ENCODE measurements around the gene C22orf42.
"Not testable (repeated sequence)": the region's sequence is repeated elsewhere in the genome, so short reads cannot be mapped to it uniquely, and the experiment has no call there.

Gene C22orf42

DNA sequence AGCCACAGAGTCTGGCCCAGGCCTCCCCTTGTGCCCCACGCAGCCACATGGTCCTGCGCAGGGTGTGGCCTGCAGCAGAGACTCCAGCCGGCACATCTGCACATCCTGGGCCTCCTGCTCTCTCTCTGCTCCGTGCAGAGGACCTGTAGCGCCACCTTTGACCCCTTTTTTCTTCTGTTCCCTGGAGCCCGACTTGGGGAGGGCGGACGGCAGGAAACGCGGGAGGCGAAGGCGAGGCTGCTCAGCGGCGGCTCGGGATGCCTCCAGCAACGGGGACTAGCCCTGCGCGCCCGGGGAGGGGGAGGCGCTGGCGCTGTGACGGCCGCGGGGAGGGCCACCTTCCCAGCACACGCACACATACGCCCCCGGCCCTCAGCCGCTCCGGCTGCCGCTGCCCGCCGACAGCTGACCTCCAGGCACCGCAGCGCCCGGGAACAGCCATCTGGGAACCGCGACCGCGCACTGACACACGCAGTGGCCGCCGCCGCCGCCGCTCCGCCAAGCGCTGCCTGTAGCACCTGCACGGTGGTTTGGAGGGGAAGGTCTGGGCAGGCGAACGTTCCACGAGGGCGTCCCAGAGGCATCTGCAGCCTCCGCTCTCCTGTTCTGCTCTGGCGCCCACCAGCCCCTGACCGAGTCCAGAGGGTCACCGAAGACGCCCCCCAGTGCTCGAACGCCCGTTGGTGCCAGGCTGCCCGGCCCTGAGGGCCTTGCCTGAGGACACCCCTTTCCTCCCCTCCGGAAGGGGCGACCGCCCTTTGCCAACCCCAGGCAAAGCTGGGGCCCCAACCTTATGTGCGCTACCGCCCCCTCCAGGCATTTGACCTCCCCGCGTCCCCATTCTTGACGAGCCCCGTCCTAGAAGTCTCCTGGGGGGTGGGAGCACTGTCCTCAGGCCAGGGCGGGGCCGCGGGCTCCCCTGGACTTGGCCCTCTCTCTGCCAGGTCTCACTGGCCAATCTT, 16.9 kb upstream of the C22orf42 start:
- H3K27ac ChIP-seq (ENCODE audit: low read depth, low read length), result no peak overlapping the region
- H3K4me3 ChIP-seq (ENCODE audit: low read length), result no peak overlapping the region
- no peaks in the 10 kb centered on the region for H3K27me3 ChIP-seq (ENCODE audit: control insufficient read depth, insufficient read depth, low read length)
- H3K36me3 ChIP-seq (ENCODE audit: control insufficient read depth, insufficient read depth, low read length), result no peaks in the 10 kb centered on the region
- H3K4me1 ChIP-seq (ENCODE audit: control insufficient read depth, insufficient read depth, low read length), result no peaks in the 10 kb centered on the region
- H3K9ac ChIP-seq (ENCODE audit: low read length), result no peak overlapping the region

DNA sequence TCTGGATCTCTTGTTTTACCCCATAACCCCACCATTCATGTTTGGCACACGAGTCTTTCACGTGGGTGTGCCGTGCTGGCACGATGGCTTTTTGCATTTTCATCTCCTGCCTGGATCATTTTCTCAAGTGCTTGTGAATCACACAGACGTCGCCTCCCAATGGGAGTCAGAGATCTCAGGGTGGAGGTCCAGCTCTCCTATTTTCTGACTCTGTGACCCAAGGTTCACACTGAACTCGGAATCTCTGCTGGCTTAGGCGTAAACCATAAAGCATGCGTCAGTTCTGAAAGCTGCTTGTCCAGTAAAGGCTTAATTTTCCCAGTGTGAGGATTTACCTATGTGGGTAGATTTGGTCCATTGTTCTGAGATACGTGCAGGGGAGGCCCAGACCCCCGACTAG, 16.0 kb upstream of the C22orf42 start:
- H3K9ac ChIP-seq (ENCODE audit: low read length), result no peak overlapping the region
- no peaks in the 10 kb centered on the region for H3K36me3 ChIP-seq (ENCODE audit: control insufficient read depth, insufficient read depth, low read length)
- H3K27ac ChIP-seq (ENCODE audit: low read depth, low read length), result no peak overlapping the region
- no peaks in the 10 kb centered on the region for H3K27me3 ChIP-seq (ENCODE audit: control insufficient read depth, insufficient read depth, low read length)
- no peak overlapping the region for H3K4me3 ChIP-seq (ENCODE audit: low read length)
- no peaks in the 10 kb centered on the region for H3K4me1 ChIP-seq (ENCODE audit: control insufficient read depth, insufficient read depth, low read length)

DNA sequence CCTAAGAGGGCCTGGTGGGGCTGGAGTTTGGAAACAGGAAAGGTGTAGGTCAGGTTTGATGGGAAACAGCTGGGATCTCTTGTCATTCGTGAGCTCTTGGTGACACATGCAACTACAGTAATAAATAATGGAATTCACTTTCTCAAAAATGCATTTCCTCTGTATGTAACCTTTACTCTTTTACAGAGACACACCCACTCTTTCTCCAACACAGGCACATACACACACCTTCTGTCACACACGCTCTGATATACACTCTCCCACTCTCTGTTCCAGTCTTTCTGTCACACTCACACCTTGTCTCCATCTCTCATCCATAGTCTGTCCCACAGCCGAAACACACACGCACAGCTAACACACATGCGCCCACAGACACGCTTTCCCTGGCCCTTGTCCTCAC, 6.6 kb upstream of the C22orf42 start:
- Histone ChIP-seq H3K4me3 (ENCODE audit: low read length) (no peak overlapping the region), H3K36me3 (ENCODE audit: control insufficient read depth, insufficient read depth, low read length) (no peaks in the 10 kb centered on the region), H3K9ac (ENCODE audit: low read length) (no peak overlapping the region), H3K27ac (ENCODE audit: low read depth, low read length) (no peak overlapping the region), H3K4me1 (ENCODE audit: control insufficient read depth, insufficient read depth, low read length) (no peaks in the 10 kb centered on the region), H3K27me3 (ENCODE audit: control insufficient read depth, insufficient read depth, low read length) (no peaks in the 10 kb centered on the region)

DNA sequence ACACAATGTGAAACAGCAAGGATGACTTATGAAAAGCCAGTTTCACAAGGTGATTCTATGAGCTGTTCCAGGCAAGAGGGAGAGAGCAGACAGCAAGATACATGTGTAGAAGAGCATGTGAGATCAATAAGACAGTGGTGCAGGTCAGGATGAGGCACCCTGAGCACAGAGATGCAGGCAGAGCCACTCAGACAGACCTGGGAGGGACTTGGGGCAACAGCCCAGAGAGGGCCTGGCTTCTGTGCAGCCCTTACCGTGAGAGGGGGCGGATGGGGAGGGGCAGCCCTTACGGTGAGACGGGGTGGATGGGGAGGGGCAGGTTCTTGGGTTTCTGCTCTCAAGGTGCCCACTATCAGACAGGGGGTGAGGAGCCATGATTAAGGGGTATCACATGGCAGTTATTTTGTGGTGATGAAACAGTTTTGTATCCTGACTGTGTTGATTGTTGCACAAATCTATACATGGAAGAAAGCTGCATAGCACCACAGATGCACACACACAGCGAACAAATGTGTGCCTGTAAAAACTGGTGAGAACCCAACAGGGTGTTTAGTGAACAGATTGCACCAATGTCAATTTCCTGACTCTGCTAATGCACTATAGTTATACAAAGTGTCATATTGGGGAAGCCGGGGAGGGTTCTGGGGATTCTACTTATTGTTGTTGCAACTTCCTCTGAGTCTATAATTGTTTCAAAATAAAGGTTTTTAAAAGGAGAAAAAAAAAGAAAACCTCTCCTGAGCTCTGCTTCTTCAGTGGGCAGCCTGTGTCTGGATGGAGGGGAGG, 5.2 kb upstream of the C22orf42 start:
- Histone ChIP-seq H3K36me3 (ENCODE audit: control insufficient read depth, insufficient read depth, low read length) (no peaks in the 10 kb centered on the region), H3K27me3 (ENCODE audit: control insufficient read depth, insufficient read depth, low read length) (no peaks in the 10 kb centered on the region), H3K4me1 (ENCODE audit: control insufficient read depth, insufficient read depth, low read length) (no peaks in the 10 kb centered on the region), H3K9ac (ENCODE audit: low read length) (no peak overlapping the region), H3K4me3 (ENCODE audit: low read length) (no peak overlapping the region), H3K27ac (ENCODE audit: low read depth, low read length) (no peak overlapping the region)

DNA sequence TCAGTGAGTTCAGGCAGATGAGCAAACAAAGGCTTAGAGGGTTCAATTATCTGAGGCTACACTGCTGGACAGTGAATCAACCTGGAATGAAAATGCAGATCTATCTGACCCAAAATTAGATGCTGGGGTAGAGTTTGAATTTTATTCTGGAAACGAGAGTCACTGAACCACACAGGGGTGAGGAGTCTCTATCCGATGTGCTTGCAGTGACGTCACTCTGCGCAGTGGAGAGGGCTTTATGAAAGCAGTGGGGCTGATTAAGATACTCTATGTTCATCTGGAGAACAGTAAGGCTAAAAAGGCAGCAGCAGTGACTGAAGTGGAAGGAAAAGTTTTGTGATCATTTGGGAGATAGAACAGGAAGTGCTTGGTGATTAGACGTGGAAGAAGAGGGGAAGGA, 1.3 kb upstream of the C22orf42 start:
- H3K4me3 ChIP-seq (ENCODE audit: low read length); H3K9ac ChIP-seq (ENCODE audit: low read length); H3K4me1 ChIP-seq (ENCODE audit: control insufficient read depth, insufficient read depth, low read length); H3K36me3 ChIP-seq (ENCODE audit: control insufficient read depth, insufficient read depth, low read length); H3K27ac ChIP-seq (ENCODE audit: low read depth, low read length); H3K27me3 ChIP-seq (ENCODE audit: control insufficient read depth, insufficient read depth, low read length): not testable (repeated sequence)

DNA sequence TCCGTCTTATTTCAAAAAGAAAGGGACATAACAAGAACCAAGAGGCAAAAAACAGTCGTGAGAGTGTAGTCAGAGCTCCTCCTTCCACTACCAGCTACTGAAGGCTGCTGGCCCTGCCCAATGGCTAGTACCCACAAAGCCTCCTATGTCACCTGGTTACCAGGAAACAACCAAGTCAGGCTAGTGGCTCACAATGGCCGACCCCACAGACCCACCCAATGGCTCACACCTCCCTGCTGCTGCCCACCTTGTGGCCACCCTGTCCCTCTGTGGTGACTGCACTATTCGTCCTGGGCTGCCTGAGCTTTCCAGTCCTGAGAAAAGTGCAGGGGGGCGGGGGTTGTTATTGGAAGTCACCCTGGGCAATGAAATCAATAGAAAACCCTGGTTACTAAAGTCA, 1.5 kb downstream of the C22orf42 start:
- not testable (repeated sequence) for H3K27ac ChIP-seq (ENCODE audit: low read depth, low read length); H3K27me3 ChIP-seq (ENCODE audit: control insufficient read depth, insufficient read depth, low read length); H3K9ac ChIP-seq (ENCODE audit: low read length); H3K4me3 ChIP-seq (ENCODE audit: low read length); H3K36me3 ChIP-seq (ENCODE audit: control insufficient read depth, insufficient read depth, low read length); H3K4me1 ChIP-seq (ENCODE audit: control insufficient read depth, insufficient read depth, low read length)

DNA sequence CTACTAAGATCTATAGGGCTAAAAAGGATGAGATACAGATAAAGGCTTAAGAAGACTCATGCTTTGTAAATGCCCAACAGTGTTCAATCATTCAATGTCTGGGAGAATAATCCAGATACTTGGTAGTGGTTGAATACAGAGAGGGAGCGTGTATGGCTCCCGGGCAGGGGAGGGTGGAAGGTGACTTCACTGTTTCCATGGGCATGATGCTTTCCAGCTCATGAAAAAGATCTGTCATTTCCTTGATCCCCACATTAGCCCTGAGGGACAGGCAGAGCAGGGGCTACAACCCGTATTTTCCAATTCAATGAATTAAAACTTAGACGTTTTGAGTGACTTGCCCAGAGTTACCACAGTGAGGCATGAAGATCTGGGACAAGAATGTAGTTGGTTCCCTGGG, 4.4 kb downstream of the C22orf42 start:
- H3K9ac ChIP-seq (ENCODE audit: low read length); H3K27ac ChIP-seq (ENCODE audit: low read depth, low read length); H3K4me1 ChIP-seq (ENCODE audit: control insufficient read depth, insufficient read depth, low read length); H3K36me3 ChIP-seq (ENCODE audit: control insufficient read depth, insufficient read depth, low read length); H3K27me3 ChIP-seq (ENCODE audit: control insufficient read depth, insufficient read depth, low read length); H3K4me3 ChIP-seq (ENCODE audit: low read length): not testable (repeated sequence)

DNA sequence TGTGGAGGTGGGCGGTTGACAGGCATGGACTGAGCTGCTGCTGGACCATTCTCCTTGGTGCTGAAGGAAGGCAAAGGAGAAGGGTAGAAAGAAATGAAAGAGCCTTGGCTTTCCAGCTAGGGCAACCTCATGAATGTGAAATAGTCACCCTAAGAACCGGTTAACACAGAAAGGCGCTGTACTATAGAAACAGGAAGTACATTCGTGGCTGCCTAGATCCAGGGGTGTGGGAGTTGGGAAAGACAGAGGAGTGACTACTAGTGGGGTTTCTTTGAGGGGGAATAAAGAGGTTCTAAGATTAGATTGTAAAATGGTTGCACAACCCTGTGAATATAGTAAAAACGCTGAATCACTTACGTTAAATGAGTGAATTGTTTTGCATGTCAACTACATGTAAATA, 7.5 kb downstream of the C22orf42 start:
- H3K4me3 ChIP-seq (ENCODE audit: low read length), result not testable (repeated sequence)

DNA sequence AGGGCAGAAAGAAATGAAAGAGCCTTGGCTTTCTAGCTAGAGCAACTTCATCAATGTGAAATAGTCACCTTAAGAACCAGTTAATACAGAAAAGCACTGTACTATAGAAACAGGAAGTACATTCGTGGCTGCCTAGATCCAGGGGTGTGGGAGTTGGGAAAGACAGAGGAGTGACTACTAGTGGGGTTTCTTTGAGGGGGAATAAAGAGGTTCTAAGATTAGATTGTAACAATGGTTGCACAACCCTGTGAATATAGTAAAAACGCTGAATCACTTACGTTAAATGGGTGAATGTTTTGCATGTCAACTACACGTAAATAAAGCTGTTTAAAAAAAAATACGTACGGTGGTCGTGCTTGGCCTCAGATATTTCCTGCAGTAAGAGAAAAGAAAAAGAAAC, 8.5 kb downstream of the C22orf42 start:
- not testable (repeated sequence) for H3K27me3 ChIP-seq (ENCODE audit: control insufficient read depth, insufficient read depth, low read length); H3K4me1 ChIP-seq (ENCODE audit: control insufficient read depth, insufficient read depth, low read length)

More for the DNA sequence above, 7.5 kb downstream of the C22orf42 start:
- not testable (repeated sequence) for H3K4me1 ChIP-seq (ENCODE audit: control insufficient read depth, insufficient read depth, low read length); H3K27ac ChIP-seq (ENCODE audit: low read depth, low read length); H3K36me3 ChIP-seq (ENCODE audit: control insufficient read depth, insufficient read depth, low read length); H3K27me3 ChIP-seq (ENCODE audit: control insufficient read depth, insufficient read depth, low read length); H3K9ac ChIP-seq (ENCODE audit: low read length)

DNA sequence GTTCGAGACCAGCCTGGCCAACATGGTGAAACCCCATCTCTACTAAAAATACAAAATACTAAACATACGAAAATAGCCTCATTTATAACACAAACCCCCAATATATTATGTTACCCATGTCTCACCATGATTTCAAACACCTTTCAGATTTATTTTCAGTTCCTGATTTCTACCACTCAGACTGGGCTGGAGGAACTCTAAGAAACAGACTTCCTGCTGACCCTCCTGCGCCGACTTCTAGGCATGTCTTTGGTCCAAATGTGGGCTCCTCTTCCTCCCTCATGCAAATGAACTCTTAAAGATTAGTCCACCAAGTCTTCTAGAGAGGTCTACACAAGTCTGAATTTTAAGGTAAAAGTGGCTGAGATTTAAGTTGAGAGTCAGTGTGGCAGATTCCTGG, 10.7 kb downstream of the C22orf42 start:
- not testable (repeated sequence) for H3K36me3 ChIP-seq (ENCODE audit: control insufficient read depth, insufficient read depth, low read length); H3K9ac ChIP-seq (ENCODE audit: low read length); H3K27ac ChIP-seq (ENCODE audit: low read depth, low read length); H3K4me3 ChIP-seq (ENCODE audit: low read length); H3K27me3 ChIP-seq (ENCODE audit: control insufficient read depth, insufficient read depth, low read length); H3K4me1 ChIP-seq (ENCODE audit: control insufficient read depth, insufficient read depth, low read length)

More for the DNA sequence above, 8.5 kb downstream of the C22orf42 start:
- H3K9ac ChIP-seq (ENCODE audit: low read length); H3K27ac ChIP-seq (ENCODE audit: low read depth, low read length); H3K36me3 ChIP-seq (ENCODE audit: control insufficient read depth, insufficient read depth, low read length); H3K4me3 ChIP-seq (ENCODE audit: low read length): not testable (repeated sequence)

DNA sequence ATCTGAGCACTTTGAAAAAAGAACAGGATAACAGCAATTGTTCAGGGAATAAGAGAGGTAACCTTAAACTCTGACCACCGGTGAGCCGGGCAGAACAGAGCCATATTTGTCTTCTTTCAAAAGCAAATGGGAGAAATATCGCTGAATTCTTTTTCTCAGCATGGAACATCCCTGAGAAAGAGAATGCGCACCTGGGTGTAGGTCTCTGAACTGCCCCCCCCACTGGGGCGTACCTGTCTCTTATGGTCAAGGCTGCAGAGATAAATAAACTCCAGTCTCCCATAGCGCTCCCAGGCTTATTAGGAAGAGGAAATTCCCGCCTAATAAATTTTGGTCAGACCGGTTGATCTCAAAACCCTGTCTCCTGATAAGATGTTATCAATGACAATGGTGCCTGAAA, 12.0 kb downstream of the C22orf42 start:
- H3K4me3 ChIP-seq (ENCODE audit: low read length); H3K9ac ChIP-seq (ENCODE audit: low read length); H3K36me3 ChIP-seq (ENCODE audit: control insufficient read depth, insufficient read depth, low read length); H3K4me1 ChIP-seq (ENCODE audit: control insufficient read depth, insufficient read depth, low read length); H3K27me3 ChIP-seq (ENCODE audit: control insufficient read depth, insufficient read depth, low read length); H3K27ac ChIP-seq (ENCODE audit: low read depth, low read length): not testable (repeated sequence)

DNA sequence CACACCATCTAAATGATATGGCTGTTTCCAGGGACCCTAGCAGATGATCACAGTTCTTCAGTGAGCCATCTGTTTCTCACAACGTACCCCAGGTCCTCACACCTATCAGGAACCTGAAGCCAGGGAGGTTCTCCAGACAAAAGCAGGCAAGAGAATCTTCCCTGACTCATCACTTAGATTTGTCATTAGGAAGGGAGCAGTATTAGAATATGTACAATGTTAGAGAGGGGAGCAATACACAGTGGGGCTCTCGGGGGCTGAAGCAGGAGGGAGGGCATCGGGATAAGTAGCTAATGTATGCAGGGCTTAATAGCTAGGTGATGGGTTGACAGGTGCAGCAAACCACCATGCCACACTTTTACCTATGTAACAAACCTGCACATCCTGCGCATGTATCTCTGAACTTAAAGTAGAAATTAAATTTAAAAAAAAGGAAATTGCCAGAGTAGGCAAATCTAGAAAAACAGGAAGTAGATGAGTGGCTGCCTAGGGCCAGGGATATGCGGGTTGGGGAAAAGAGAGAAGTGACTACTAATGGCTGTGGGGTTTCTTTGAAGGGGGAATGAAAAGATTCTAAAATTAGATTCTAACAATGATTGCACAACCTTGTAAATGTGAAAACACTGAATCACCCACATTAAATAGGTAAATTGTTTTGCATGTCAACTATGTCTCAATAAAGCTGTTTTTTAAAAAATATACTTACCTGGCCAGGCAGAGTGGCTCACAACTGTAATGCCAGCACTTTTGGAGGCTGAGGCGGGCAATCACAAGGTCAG, 14.4 kb downstream of the C22orf42 start:
- no peaks in the 10 kb centered on the region for H3K27me3 ChIP-seq (ENCODE audit: control insufficient read depth, insufficient read depth, low read length)
- H3K4me1 ChIP-seq (ENCODE audit: control insufficient read depth, insufficient read depth, low read length), result no peaks in the 10 kb centered on the region
- no peaks in the 10 kb centered on the region for H3K36me3 ChIP-seq (ENCODE audit: control insufficient read depth, insufficient read depth, low read length)
- H3K4me3 ChIP-seq (ENCODE audit: low read length), result no peak overlapping the region
- H3K9ac ChIP-seq (ENCODE audit: low read length), result no peak overlapping the region
- no peak overlapping the region for H3K27ac ChIP-seq (ENCODE audit: low read depth, low read length)

All from rectal smooth muscle tissue (tissue), 1 donor.